Activated T-cell treated with anti-CD3 and anti-CD28 coated beads for 4 hours (primary cell): ENCODE measurements around the gene RIMS1.
"Not testable (repeated sequence)": the region's sequence is repeated elsewhere in the genome, so short reads cannot be mapped to it uniquely, and the experiment has no call there.

Source experiments
- DNase-seq: peaks from one replicate; pipeline ENCODE4 v3.0.0-alpha.2; 2020

Gene RIMS1

GRCh38 chr6:72260489-72260888 is 374.1 kb downstream of the RIMS1 start:
- DNase-seq: no peak

DNA sequence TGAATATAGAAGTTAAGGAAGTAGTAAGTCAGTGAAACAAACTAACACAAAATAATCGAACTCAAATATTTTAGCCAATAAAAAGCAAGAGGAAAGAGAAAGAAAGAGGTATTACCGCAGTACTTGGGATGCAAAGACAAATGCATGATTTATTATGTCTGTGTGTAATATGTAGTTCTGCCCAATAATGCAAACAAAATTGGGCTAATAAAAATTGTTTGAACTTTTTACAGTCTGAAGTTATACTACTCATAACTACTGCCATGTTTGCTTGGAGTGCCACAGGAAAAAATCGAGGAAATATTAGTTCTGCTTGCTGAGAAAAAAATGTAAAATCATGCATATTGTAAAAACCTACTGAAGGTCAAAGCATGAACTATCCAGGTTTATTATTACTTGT is 375.2 kb downstream of the RIMS1 start:
- no peak for DNase-seq

- DNase-seq: no peak
Observed at GRCh38 chr6:72262254-72262653, 375.9 kb downstream of the RIMS1 start.

DNA sequence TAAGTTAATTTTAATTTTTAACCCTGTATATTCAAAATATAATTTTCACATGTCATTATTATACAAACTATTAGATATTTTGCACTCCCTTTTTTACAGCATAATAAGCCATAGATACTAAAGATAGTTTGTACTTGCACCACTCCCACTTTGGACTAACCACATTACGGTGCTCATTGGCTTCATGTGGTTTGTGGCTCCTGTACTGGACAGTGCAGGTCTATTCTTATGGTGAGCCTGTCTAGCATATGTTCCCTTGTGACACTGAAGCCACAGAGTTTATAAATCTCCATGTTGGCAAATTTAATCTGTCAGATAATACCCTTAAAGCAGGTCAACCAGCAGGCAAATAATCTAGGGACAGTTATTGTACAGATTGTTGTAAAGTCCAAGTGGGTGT is 381.1 kb downstream of the RIMS1 start:
- DNase-seq: no peak

DNA sequence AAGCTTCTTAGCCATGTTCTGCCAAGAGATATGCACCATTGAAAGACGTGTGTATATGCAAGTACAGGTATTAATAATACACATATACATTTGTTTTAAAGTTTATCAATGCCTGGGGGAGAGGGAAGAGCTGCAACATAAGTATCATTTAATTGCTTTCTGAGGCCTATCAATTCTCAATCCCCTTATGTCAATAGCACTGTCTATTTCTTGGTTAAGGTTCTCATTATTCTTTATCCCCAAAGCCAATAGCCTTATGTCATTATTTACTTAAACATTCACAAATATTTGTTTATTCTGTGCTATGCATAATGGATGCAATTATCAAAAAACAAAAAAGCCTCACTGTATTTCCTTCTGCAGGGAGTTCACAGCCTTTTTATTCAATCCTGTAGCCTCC is 385.2 kb downstream of the RIMS1 start:
- DNase-seq: no peak

DNA sequence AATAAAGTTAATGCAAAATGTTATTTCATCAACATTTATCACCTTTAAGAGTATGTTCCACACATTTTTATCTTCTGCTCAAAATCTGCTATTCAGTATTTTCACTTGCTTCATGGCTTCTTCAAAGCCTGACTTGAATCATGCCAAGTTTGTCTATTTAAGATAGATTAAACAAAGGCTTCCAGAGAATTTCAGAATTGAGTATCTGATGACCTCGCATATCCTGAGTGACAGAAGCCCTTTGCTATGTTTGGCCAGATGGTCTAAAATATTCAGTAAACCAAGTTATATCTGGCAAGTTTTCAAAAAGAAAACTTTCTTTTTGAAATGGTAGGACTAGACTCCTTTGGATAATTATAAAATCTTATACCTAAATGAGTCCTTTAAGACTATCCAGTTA is 386.6 kb downstream of the RIMS1 start:
- no peak for DNase-seq

DNA sequence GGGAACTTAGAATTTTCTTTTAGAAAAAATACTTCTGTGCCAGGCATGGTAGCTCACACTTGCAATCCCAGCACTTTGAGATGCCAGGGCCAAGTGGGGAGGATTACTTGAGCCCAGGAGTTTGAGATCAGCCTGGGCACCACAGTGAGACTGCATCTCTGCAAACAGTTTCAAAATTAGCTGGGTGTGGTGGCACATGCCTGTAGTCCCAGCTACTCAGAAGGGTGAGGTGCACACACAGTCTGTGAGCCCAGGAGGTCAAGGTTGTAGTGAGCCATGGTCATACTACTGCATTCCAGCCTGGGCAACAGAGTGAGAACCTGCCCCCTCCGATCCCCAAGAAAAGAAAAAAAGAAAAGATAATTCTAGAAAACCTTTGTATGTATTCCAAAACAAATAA is 389.5 kb downstream of the RIMS1 start:
- DNase-seq: no peak

DNA sequence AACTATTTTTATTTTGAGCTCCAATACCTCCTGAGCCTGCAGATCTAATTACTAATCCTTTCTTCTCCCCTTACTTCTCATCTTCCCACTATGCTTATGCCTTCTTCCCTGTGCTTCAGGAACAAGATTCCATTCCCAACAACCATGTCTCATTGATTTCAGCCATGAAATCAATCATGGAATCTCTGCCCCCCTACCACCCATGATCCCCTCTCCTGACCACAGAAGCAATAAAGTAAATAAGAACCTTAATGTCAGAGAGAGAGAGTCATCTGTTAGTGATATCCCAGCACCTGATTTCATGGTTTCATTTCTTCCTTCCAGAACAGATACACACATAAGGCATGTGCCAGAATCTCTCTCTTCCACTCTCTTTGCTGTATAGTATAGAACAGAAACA is 395.9 kb downstream of the RIMS1 start:
- no peak for DNase-seq

- no peak for DNase-seq
Observed at GRCh38 chr6:72283571-72283970, 397.2 kb downstream of the RIMS1 start.

DNA sequence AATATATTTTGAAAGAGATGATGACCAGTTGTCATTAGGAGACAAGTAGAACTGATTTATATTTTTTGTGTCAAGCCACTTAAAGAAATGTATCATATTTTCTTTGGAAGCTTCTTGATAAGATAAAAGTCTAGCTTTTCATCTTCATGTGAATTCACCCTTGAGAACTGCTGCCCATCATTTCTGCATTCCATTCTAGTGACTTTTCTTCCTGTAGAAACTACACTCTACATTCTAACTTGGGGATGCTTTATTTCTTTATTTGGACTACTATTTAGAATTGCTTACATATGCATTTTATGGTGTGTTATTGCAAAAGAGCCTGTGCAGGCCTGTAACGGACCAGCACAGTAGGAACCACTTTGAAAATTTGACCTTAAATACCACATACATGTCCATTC is 400.6 kb downstream of the RIMS1 start:
- no peak for DNase-seq

GRCh38 chr6:72287801-72288200 is 401.5 kb downstream of the RIMS1 start:
- DNase-seq: no peak

GRCh38 chr6:72288592-72288991 is 402.2 kb downstream of the RIMS1 start:
- DNase-seq: no peak

GRCh38 chr6:72290620-72291019 is 404.3 kb downstream of the RIMS1 start:
- no peak for DNase-seq

DNA sequence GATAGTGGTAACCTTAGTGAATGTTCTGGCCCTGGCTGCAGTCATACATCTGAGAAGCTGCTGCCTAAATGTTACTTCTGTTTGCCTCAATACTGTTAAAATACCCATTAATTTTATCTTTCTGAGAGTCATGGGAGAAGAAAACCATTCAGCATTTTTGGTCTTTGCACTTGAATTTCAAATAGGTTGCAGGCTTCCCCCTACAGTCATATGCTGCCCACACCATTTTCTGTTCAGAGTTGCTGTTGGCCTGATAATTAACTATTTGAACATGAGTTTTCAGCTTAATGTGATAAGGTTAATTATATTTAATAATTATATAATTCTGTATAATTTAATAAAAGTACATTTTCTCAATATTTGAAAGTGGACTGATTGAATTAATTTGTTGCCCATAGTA is 410.0 kb downstream of the RIMS1 start:
- no peak for DNase-seq

DNA sequence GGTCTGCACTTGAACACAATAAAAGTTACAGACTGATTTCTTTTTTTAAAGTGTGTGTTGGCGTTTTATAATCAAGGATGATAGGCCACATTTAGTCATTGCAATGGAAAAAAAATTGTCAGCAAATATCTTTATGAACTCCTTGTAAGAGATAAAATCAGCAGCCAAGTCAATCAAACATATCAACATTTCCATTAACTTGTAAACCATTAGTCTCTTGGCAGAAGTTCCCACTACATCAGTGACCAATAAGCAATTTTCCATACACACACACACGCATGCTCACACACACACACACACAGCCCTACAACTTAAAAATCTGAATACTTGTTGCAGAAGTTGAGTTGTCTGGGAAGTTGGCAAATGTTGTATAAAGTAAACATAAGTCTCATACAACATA is 419.6 kb downstream of the RIMS1 start:
- DNase-seq: no peak

DNA sequence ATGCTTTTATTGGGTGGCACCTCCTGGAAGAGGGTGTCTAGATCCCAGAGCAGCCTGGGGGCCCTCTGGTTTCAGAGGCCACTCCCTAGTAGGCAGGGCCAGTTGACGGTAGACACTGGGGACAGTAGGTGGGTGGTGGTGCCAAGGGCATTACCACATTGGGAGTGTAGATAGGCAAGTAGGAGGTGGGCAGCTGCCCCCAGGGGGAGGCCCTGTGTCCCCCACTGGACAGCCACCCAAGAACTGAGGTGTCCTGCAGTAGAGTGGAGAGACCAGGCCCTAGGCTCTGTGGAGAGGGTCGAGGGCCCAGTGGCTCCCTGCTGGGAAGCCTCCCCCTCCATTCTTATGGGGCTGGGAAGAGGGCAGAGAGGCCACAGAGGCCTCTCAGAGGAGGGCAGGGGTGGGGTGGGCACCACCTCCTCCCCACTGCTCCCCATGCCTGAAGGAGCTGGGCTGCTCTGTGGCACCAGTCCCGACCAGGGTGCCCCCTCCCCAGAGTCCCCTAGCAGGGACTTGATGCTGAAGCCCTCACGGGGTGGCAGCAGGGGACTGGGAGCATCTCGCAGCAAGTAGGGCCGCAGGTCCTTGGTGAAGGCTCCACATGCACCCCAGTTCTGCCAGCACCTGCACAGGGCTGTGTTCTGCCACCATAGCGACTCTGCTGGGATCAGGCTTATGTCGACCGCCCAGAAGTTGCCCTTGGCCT is 430.5 kb downstream of the RIMS1 start:
- DNase-seq: no peak

DNA sequence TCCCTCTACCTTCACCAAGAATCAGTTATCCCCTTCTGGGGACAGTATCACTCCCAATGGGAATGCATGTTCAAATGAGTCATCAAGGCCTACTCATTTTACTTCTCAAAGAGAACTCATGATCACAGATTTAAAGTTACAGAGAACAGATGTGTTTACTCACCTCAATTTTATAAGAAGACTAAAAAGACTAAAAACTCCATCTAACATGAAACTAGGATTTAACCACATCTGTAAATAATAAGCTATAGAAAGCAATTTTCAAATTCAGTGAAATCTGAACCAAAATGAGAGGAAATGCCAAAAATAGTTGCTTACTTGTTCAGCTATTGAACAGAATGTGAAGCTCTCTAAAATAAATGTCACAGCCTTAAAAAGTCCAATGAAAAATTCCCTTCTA is 435.4 kb downstream of the RIMS1 start:
- no peak for DNase-seq

DNA sequence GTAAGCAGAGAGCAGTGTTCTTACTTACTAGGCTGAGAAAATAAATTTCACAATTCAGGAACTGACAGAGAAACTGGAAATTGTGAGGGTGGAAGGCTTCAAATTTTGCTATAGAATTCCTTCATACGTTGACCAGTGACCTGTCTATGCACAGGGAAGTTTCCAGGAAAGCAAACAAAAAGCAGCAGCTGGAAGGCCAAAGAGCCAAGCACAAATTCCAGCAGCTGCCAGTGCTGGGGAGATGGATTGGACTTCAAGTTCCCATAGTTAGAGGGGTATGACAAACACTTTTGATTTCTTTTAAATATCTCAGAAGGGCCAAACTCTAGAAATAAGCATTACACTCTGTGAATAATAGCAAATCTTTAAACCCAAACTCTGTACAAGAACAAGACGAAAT is 436.4 kb downstream of the RIMS1 start:
- DNase-seq: no peak

DNA sequence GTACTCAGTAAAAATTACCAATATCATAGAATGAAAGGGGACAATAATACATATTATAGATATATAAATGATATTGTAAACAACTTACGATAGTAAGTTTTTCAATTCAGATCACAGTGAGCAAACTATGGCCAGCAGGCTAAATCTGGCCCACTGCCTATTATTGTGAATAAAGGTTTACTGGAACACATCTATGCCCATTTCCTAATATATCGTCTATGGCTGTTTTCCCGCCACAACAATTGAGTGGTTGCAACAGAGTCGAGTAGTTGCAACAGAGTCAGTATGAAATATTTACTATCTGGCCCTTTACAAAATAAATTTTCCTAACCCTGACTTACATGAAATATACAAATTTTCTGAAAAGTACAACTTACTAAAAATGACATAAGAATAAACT is 438.2 kb downstream of the RIMS1 start:
- no peak for DNase-seq

DNA sequence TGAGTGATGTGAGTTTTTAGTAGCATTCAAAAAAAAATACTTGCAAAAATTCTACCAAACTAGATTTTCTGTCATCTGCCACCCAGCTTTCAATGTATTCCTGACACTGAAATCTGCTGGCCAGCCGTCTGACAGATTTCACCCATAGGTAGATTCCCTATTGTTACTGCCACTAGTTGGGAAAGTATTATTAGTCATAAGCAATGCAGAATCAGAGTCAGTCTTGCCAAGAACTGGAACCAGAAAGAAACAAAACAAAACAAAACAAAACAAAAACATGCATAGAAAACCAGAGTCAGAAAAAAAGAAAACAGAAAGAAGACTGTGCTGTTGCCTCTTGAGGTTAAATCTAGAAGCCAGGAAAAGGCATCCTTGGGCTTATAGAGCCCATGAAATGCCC is 442.4 kb downstream of the RIMS1 start:
- no peak for DNase-seq

DNA sequence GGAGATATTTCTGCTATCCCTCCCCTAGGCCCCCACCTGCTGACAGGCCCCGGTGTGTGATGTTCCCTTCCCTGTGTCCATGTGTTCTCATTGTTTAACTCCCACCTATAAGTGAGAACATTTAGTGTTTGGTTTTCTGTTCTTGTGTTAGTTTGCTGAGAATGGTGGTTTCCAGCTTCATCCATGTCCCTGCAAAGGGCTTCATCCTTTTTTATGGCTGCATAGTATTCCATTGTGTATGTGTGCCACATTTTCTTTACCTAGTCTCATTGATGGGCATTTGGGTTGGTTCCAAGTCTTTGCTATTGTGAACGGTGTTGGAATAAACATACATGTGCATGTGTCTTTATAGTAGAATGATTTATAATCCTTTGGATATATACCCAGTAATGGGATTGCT is 448.9 kb downstream of the RIMS1 start:
- not testable (repeated sequence) for DNase-seq

DNA sequence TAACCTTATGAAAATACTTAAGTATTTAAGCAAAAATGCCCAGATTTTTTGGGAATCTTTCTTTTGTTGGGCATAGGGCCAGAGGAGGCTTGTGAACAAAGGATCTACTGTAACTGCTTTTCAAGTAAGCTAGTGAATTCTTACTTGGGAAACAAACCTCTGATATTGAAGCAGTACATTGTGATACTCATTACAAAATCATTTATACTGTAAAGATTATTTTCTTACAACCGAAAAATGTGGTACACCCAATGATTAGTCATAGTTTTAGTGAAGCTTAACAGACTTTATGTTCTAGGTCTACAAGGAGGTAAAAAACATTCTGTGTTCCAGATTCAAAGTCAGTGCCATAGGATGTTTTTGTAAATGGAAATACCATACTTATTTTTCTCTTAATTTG is 462.6 kb downstream of the RIMS1 start:
- DNase-seq: no peak

DNA sequence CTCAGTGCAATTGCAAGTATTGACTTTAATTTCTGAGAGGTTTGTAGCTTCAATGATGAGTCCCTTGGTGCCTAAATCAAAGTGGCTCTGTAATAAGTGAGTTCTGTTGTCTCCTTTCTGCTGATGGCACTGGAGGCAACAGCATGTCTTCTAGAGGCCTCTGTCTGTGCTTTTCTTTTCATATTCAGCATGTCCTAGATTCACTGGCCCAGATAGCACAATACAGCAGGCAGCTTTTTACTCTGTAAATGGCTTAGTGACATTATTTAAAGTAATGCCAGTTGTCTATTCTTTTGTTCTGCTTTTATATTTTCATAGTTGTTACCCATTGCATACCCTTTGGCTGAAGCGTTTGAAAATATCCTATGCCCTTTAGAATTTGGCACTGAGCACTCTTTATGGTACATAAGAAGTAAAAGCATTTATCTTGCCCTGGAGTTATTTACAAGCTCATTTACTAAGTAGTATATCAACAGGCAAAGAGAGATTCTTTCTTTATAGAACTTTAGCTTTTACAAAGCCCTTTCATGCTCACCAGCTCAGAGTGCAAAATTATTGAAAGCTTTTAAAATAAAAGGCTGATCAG is 464.0 kb downstream of the RIMS1 start:
- no peak for DNase-seq

DNA sequence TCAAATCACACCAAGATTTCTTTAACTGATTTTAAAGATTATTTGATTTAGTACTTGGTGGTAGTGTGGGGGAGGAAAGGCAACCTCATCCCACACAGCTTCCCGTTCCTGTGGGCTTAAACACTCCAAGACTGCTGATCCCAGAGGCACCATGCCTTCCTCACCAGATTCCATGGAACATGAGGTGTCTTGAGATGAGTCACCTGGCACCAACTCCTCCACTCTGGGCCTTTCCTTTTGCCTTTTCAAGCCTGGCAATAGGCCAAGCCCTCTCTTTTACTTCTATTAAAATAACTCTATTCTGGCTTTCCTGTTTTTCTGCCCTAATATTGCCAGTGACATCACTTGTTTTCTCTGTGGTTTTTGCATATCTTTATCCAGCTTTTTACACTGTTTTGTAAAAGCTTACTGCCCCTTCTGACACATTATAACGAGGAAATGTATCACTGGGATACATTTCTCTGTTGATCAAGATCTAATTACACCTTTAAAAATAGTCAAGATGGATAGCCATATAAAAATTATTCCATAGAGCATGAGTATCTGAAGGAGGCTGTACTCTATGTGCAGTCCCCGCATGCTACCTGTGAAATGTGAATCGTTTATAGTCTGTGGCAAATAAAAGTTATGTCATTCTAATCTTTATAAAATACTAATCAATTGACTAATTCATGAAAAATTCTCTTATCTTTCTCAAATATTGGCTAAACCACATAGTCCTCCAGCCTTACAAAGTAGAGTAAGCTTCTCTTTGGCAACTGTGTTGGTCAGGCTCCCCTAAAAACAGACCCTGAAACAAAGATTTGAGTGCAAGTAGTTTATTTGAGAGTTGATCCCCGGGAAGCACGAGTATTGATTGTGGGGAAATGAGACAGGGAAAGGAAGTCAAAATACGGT is 477.7 kb downstream of the RIMS1 start:
- DNase-seq: no peak
